HepG2 (cell line): ENCODE data around the gene QRICH2. TPM values are rescaled to one million over a fixed set of nuclear protein-coding genes. Genes with fewer than 3 reads are reported as not detected.

ENCODE experiments used
- HES4 ChIP-seq: sonication (generic); formaldehyde crosslinking; IDR thresholded peaks from 2 replicates; pipeline ENCODE4 v1.9.0; 2021; ENCODE audit warnings: mild to moderate bottlenecking, missing genetic modification reagents, borderline replicate concordance
- IRF9 ChIP-seq: sonication (generic); formaldehyde crosslinking; IDR thresholded peaks from 2 replicates; pipeline ENCODE4 v1.8.0; 2022; ENCODE audit warnings: missing genetic modification reagents, mild to moderate bottlenecking, borderline replicate concordance
- MBNL3 ChIP-seq: fragments of 250-450 bp; sonication (Bioruptor Pico); conservative IDR thresholded peaks from 2 replicates; pipeline ENCODE4 v1.8.0; 2022; ENCODE audit warnings: mild to moderate bottlenecking, inconsistent platforms
- NR1H2 ChIP-seq: sonication (generic); formaldehyde crosslinking; IDR thresholded peaks from 2 replicates; pipeline ENCODE4 v1.8.1; 2022; ENCODE audit warnings: low read depth, missing genetic modification reagents, borderline replicate concordance
- SNAPC5 ChIP-seq: sonication (generic); formaldehyde crosslinking; IDR thresholded peaks from 2 replicates; pipeline ENCODE4 v1.8.1; 2023; ENCODE audit warnings: mild to moderate bottlenecking, missing genetic modification reagents, borderline replicate concordance
- SPEN ChIP-seq: sonication (generic); formaldehyde crosslinking; IDR thresholded peaks from 2 replicates; pipeline ENCODE4 v1.5.1; 2020; ENCODE audit warnings: low read depth, mild to moderate bottlenecking, missing genetic modification reagents
- ZMAT5 ChIP-seq: sonication (generic); formaldehyde crosslinking; IDR thresholded peaks from 2 replicates; pipeline ENCODE4 v1.5.0; 2020; ENCODE audit warnings: mild to moderate bottlenecking, low read depth, missing genetic modification reagents, borderline replicate concordance
- ZNF10 ChIP-seq: sonication (generic); formaldehyde crosslinking; IDR thresholded peaks from 2 replicates; pipeline ENCODE4 v1.4.0; 2020; ENCODE audit warnings: mild to moderate bottlenecking, low read depth, missing genetic modification reagents, borderline replicate concordance
- ZNF160 ChIP-seq: sonication (generic); formaldehyde crosslinking; IDR thresholded peaks from 2 replicates; pipeline ENCODE4 v1.8.0; 2022; ENCODE audit warnings: mild to moderate bottlenecking, inconsistent platforms, missing genetic modification reagents
- ZNF577 ChIP-seq: sonication (generic); formaldehyde crosslinking; IDR thresholded peaks from 2 replicates; pipeline ENCODE4 v1.4.0; 2020; ENCODE audit warnings: mild to moderate bottlenecking, low read depth, missing genetic modification reagents, borderline replicate concordance
- ZNF761 ChIP-seq: sonication (generic); formaldehyde crosslinking; conservative IDR thresholded peaks from 2 replicates; pipeline ENCODE4 v1.4.0; 2020; ENCODE audit warnings: mild to moderate bottlenecking, missing genetic modification reagents
- polyA plus RNA-seq, 8 experiments: library from polyadenylated mRNA; depleted of rRNA in 3 of 8; stranded (reverse) in 7 of 8; unstranded in 1 of 8; fragments of >200 nt; fragmentation: Illumina TruSeq in 4 of 8; extraction: Trizol in 4 of 8; gene quantifications; 2 replicates each; pipeline versions ENCODE4 v1.2.1 to v1.2.3, GENCODE V29; 2011 to 2016; ENCODE audit warnings: low read depth in 4 of 8, missing spikeins in 1 of 8, mixed read lengths in 1 of 8; ENCODE audit not compliant: insufficient read depth in 1 of 8
- total RNA-seq, 5 experiments: library from RNA; depleted of rRNA; stranded (reverse); fragments of >200 nt; fragmentation: Illumina TruSeq; extraction: Trizol; gene quantifications; 2 replicates each; pipeline ENCODE4 v1.2.3, GENCODE V29; 2016; ENCODE audit warnings: low read depth in 1 of 5
- TF ChIP-seq, protein P1 (sequence below): sonication (generic); formaldehyde crosslinking; IDR thresholded peaks from 2 replicates; pipeline ENCODE4 v1.5.1; 2020; ENCODE audit warnings: missing genetic modification reagents, mild to moderate bottlenecking, borderline replicate concordance
- TF ChIP-seq, protein P2 (sequence below): IDR thresholded peaks from 2 replicates; pipeline ENCODE4 v1.6.1; 2016
- TF ChIP-seq, protein P3 (sequence below): sonication (generic); formaldehyde crosslinking; IDR thresholded peaks from 2 replicates; pipeline ENCODE4 v1.4.0; 2020; ENCODE audit warnings: mild to moderate bottlenecking, missing genetic modification reagents, borderline replicate concordance

The QRICH2 gene
- total and polyA plus RNA-seq, 2 of the 13 experiments (the other 11 are each of a cell fraction or from before 2014, with no cell fraction given): 3.7 to 5.7 TPM

DNA sequence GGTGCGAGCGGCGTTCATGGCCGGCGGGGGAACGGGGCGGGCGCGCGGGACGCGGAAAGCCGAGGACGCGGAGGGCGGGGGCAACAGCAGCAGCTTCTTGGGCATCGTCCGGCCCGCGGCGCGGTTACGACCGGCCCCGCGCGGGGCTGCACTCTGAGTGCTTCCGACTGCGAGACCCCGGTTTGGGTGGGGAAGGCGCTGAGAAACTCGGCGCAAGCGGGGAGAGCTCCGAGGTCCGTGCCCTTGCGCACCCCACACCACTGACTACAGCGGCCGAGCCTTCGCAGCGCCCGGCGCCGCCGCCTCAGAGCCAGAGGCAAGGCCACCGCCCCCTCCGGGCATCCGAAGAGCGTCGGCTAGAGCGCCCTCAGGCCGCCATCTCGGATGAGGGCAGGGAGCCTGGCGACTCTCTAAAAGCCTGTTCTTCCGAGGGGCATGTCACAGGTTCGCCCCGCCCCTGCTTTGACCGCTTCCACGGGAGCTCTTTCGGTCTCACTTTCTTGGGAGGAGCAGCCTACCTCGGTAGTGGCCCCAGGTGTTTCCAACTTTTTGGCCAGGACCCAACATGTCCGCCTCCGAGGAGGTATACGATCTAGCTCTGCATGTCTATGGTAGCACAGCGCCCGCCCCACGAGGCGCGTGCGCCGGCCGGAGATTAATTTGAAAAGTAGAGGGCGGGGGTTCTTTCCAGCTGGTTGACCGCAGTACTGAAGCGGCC lies 45.7 kb upstream of the QRICH2 start, which contains the start of gene PRPSAP1 (continued):
- TF ChIP-seq, protein P1, sequence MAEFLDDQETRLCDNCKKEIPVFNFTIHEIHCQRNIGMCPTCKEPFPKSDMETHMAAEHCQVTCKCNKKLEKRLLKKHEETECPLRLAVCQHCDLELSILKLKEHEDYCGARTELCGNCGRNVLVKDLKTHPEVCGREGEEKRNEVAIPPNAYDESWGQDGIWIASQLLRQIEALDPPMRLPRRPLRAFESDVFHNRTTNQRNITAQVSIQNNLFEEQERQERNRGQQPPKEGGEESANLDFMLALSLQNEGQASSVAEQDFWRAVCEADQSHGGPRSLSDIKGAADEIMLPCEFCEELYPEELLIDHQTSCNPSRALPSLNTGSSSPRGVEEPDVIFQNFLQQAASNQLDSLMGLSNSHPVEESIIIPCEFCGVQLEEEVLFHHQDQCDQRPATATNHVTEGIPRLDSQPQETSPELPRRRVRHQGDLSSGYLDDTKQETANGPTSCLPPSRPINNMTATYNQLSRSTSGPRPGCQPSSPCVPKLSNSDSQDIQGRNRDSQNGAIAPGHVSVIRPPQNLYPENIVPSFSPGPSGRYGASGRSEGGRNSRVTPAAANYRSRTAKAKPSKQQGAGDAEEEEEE (CRISPR knock-in tag): peak; percentile 90; the same call in 1 of the 2 replicates
- no peak for TF ChIP-seq ZNF10 (CRISPR knock-in tag)
- no peak for TF ChIP-seq SNAPC5 (CRISPR knock-in tag)
- TF ChIP-seq, protein P2, sequence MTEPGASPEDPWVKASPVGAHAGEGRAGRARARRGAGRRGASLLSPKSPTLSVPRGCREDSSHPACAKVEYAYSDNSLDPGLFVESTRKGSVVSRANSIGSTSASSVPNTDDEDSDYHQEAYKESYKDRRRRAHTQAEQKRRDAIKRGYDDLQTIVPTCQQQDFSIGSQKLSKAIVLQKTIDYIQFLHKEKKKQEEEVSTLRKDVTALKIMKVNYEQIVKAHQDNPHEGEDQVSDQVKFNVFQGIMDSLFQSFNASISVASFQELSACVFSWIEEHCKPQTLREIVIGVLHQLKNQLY: peak; percentile 71; the same call in 1 of the 2 replicates
- peak; percentile 95 for TF ChIP-seq NR1H2
- TF ChIP-seq MBNL3 (CRISPR knock-in tag): no peak
- TF ChIP-seq ZNF577: 0 out of 2 replicates have a peak, but pooled peaks have one; percentile 58
- no peak for TF ChIP-seq ZMAT5 (CRISPR knock-in tag)
- TF ChIP-seq ZNF761 (CRISPR knock-in tag): peak; percentile 74; the same call in 1 of the 2 replicates
- TF ChIP-seq, protein P3, sequence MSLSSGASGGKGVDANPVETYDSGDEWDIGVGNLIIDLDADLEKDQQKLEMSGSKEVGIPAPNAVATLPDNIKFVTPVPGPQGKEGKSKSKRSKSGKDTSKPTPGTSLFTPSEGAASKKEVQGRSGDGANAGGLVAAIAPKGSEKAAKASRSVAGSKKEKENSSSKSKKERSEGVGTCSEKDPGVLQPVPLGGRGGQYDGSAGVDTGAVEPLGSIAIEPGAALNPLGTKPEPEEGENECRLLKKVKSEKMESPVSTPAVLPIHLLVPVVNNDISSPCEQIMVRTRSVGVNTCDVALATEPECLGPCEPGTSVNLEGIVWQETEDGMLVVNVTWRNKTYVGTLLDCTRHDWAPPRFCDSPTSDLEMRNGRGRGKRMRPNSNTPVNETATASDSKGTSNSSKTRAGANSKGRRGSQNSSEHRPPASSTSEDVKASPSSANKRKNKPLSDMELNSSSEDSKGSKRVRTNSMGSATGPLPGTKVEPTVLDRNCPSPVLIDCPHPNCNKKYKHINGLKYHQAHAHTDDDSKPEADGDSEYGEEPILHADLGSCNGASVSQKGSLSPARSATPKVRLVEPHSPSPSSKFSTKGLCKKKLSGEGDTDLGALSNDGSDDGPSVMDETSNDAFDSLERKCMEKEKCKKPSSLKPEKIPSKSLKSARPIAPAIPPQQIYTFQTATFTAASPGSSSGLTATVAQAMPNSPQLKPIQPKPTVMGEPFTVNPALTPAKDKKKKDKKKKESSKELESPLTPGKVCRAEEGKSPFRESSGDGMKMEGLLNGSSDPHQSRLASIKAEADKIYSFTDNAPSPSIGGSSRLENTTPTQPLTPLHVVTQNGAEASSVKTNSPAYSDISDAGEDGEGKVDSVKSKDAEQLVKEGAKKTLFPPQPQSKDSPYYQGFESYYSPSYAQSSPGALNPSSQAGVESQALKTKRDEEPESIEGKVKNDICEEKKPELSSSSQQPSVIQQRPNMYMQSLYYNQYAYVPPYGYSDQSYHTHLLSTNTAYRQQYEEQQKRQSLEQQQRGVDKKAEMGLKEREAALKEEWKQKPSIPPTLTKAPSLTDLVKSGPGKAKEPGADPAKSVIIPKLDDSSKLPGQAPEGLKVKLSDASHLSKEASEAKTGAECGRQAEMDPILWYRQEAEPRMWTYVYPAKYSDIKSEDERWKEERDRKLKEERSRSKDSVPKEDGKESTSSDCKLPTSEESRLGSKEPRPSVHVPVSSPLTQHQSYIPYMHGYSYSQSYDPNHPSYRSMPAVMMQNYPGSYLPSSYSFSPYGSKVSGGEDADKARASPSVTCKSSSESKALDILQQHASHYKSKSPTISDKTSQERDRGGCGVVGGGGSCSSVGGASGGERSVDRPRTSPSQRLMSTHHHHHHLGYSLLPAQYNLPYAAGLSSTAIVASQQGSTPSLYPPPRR (CRISPR knock-in tag): peak; percentile 81
- TF ChIP-seq ZNF160 (CRISPR knock-in tag): peak; percentile 88; the same call in 1 of the 2 replicates
- peak; percentile 96; the same call in 1 of the 2 replicates for TF ChIP-seq IRF9 (CRISPR knock-in tag)
- TF ChIP-seq SPEN (CRISPR knock-in tag): peak; percentile 86; the same call in 1 of the 2 replicates
- peak; percentile 89 for TF ChIP-seq HES4 (CRISPR knock-in tag)
